ENCODE measurements around the gene KANK4. TPM values are rescaled to one million over a fixed set of nuclear protein-coding genes. Genes with fewer than 3 reads are reported as not detected.

The KANK4 gene
- total and polyA plus RNA-seq, 2 of the 8 experiments (the other 6 are each of a cell fraction or from before 2014, with no cell fraction given): 0.22 to 0.26 TPM

DNA sequence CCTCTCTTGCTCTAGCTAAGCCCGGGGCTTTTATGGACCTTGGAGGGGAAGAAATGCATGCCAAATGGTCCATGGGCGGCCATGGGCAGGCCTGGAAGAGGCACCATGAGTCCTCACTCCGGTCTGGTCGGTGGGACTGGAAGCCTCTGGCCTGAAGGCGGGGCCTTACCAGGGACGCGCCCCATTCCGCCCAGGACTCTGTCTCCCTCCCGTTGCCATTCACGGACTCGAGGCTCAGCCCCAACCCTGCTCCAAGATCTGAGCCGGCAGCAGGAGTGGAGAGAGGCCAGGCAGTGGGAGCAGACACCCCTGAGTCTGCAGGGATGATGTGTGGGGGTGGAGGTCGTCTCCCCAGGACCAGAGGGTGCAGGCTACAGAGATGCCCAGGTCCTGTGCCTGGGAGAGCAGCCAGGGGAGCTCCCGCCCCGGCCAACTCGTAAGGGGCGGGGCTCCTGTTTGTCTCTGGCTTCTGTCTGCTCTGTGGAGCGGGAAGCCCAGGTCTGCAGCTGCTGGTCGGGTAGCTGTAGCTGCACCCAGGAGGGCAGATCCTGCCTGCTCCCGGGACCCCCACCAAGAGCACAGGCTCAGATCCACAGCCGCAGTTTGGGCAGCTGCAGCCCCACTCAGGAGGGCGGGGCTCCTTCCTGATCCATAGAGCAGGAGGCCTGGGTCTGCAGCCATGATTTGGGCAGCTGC, 8.3 kb upstream of the KANK4 start:
- no peaks in the 10 kb centered on the region for H3K36me3 ChIP-seq (ENCODE audit: control insufficient read depth in 2 of 4, insufficient read depth in 4 of 4, low read length in 3 of 4)
- H4K8ac ChIP-seq (ENCODE audit: extremely low read depth, insufficient read depth, low read length): peak overlapping the region; percentile 54; the same call in 1 of the 2 replicates
- no peak overlapping the region for H3K18ac ChIP-seq (ENCODE audit: extremely low read depth, low read length)
- DNase-seq (ENCODE audit: low read depth in 1 of 2, low spot score in 2 of 2) (peak in 1 of 2 experiments; percentile 69), FAIRE-seq (no peak)
- H3K9ac ChIP-seq (replicated peaks in 1 of 4; ENCODE audit: extremely low read depth in 1 of 4, low read depth in 3 of 4, low read length in 3 of 4): no peak overlapping the region
- no peak overlapping the region for H3K23ac ChIP-seq (ENCODE audit: insufficient read length)
- H3K27ac ChIP-seq (ENCODE audit: low read depth, low read length): no peak overlapping the region
- H3K27me3 ChIP-seq (replicated peaks in 1 of 4; ENCODE audit: control insufficient read depth in 3 of 4, extremely low read depth in 1 of 4, insufficient read depth in 3 of 4, low read length in 3 of 4): no peaks in the 10 kb centered on the region
- H2BK120ac ChIP-seq (replicated peaks; ENCODE audit: low read depth, low read length): no peak overlapping the region
- H3K14ac ChIP-seq (ENCODE audit: insufficient read length): no peak overlapping the region
- H3K4me3 ChIP-seq (ENCODE audit: extremely low read depth in 1 of 4, insufficient read depth in 2 of 4, low read depth in 3 of 4, low read length in 4 of 4): peak overlapping the region in 1 of 4 experiments; percentile 29; a peak in 1 of 8 replicates
- ChIA-PET CTCF (ENCODE audit: partially characterized antibody) (interaction anchor here (0.5 to 2.2 kb wide), 12 partner anchors 10 to 476 kb away, joined by 3 to 13 read pairs (median 3); no protein-coding TSS in a partner anchor), POLR2A (ENCODE audit: partially characterized antibody) (interaction anchor here (0.5 to 1.6 kb wide), 4 partner anchors 15 to 440 kb away, joined by 3 to 5 read pairs (median 4); no protein-coding TSS in a partner anchor)
- H2BK5ac ChIP-seq (ENCODE audit: low read depth, low read length): peak overlapping the region; percentile 12; the same call in 1 of the 2 replicates
- no peaks in the 10 kb centered on the region for H3K23me2 ChIP-seq (ENCODE audit: low read depth, low read length)
- peak overlapping the region; percentile 73 for H4K91ac ChIP-seq (replicated peaks; ENCODE audit: insufficient read length, low read length)
- H2AFZ ChIP-seq (ENCODE audit: low read length): peak overlapping the region; percentile 89; the same call in 1 of the 2 replicates
- H2BK12ac ChIP-seq (ENCODE audit: low read depth, low read length): peak overlapping the region; percentile 30; the same call in 1 of the 2 replicates
- peak overlapping the region; percentile 87; the same call in 1 of the 2 replicates for H2BK20ac ChIP-seq (ENCODE audit: low read length)
- H3K4me1 ChIP-seq (replicated peaks in 1 of 4; ENCODE audit: control insufficient read depth in 3 of 4, insufficient read depth in 4 of 4, low read length in 3 of 4): peaks cover 0 to 6% (median 3%) of the 10 kb centered on the region in 4 experiments; a peak in 3 of 7 replicates
- no peak overlapping the region for H2BK15ac ChIP-seq (ENCODE audit: low read length)
- no peaks in the 10 kb centered on the region for H3K79me1 ChIP-seq (ENCODE audit: low read depth, low read length)
- H4K5ac ChIP-seq (ENCODE audit: insufficient read length, low read depth, low read length): no peak overlapping the region
- TF ChIP-seq, protein P1, sequence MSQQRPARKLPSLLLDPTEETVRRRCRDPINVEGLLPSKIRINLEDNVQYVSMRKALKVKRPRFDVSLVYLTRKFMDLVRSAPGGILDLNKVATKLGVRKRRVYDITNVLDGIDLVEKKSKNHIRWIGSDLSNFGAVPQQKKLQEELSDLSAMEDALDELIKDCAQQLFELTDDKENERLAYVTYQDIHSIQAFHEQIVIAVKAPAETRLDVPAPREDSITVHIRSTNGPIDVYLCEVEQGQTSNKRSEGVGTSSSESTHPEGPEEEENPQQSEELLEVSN (IDR thresholded peaks at IDR 0.05): peak; percentile 34; the same call in 1 of the 2 replicates
- TF ChIP-seq, protein P2, sequence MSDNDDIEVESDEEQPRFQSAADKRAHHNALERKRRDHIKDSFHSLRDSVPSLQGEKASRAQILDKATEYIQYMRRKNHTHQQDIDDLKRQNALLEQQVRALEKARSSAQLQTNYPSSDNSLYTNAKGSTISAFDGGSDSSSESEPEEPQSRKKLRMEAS (IDR thresholded peaks at IDR 0.05): no peak
- TF ChIP-seq SIX5 (IDR thresholded peaks at IDR 0.05; ENCODE audit: low read depth, low read length): no peak
- no peak for TF ChIP-seq RXRA (IDR thresholded peaks at IDR 0.05; ENCODE audit: insufficient read depth, low read depth, low read length)
- no peak for TF ChIP-seq SRF (IDR thresholded peaks at IDR 0.05; ENCODE audit: low read depth, low read length)
- no peak for TF ChIP-seq EGR1 (IDR thresholded peaks at IDR 0.05; ENCODE audit: borderline replicate concordance, low read depth, low read length)
- no peak for TF ChIP-seq RAD21 (IDR thresholded peaks at IDR 0.05 in 1 of 2, conservative IDR thresholded peaks at IDR 0.05 in 1 of 2; ENCODE audit: low read depth in 2 of 2, low read length in 2 of 2)
- no peak for TF ChIP-seq ZNF274 (IDR thresholded peaks at IDR 0.05; ENCODE audit: borderline replicate concordance, extremely low read depth, low read length)
- H3K4me2 ChIP-seq (ENCODE audit: insufficient read depth in 1 of 2, low read depth in 2 of 2, low read length in 2 of 2): peak overlapping the region; percentile 30 to 55; a peak in 3 of 4 replicates
- no peaks in the 10 kb centered on the region for H3K79me2 ChIP-seq (ENCODE audit: control insufficient read depth in 1 of 2, insufficient read depth in 2 of 2, low read length in 2 of 2)
- 62% methylated on average over 22 of the region's 22 CpGs; no CpG with 5 or more reads in 1 of the 2 experiments for WGBS, 2 experiments (ENCODE audit: extremely low coverage in 1 of 2, insufficient coverage in 1 of 2, insufficient read length in 1 of 2, insufficient replicate concordance in 2 of 2, low coverage in 1 of 2, low lambda C conversion rate in 2 of 2, missing lambda C conversion rate in 1 of 2)
- no peaks in the 10 kb centered on the region for H4K20me1 ChIP-seq (replicated peaks in 1 of 2; ENCODE audit: control insufficient read depth in 1 of 2, insufficient read depth in 2 of 2, low read length in 2 of 2)
- no peak overlapping the region for H3K56ac ChIP-seq (replicated peaks; ENCODE audit: insufficient read length, low read depth, low read length)
- H3K9me3 ChIP-seq (ENCODE audit: insufficient read depth in 2 of 2, low read depth in 1 of 2, low read length in 1 of 2): no peaks in the 10 kb centered on the region
- H2AK5ac ChIP-seq (ENCODE audit: low read depth, low read length): no peak overlapping the region
- H3K4ac ChIP-seq (replicated peaks; ENCODE audit: insufficient read length, low read depth, low read length): peak overlapping the region; percentile 69

All from H1 (cell line).